Activated CD4-positive, alpha-beta T cell treated with anti-CD3 and anti-CD28 coated beads, Interleukin-2, amount 10 ng/mL, durations not matched to agents 24 days and 14 days (primary cell): Measurements from ENCODE around the gene TEX30. TPM values are rescaled to one million over a fixed set of nuclear protein-coding genes. Genes with fewer than 3 reads are reported as not detected.
A peak's percentile ranks its signal among the peaks of the same experiment; 100 is the strongest.

ENCODE experiments used
- DNase-seq: peaks from one replicate; pipeline ENCODE4 v3.0.0; 2022
- H3K27ac Mint-ChIP-seq: one replicate; pipeline ENCODE4 v1.8.0; 2022; ENCODE audit warnings: mild to moderate bottlenecking, mixed read lengths
- H3K27me3 Mint-ChIP-seq: one replicate; pipeline ENCODE4 v1.8.0; 2022; ENCODE audit warnings: mixed read lengths
- H3K36me3 Mint-ChIP-seq: one replicate; pipeline ENCODE4 v1.8.0; 2022; ENCODE audit warnings: low read depth, mild to moderate bottlenecking, mixed read lengths
- H3K4me1 Mint-ChIP-seq: one replicate; pipeline ENCODE4 v1.8.0; 2021; ENCODE audit warnings: mixed read lengths
- H3K4me3 Mint-ChIP-seq: one replicate; pipeline ENCODE4 v1.8.0; 2022; ENCODE audit warnings: mild to moderate bottlenecking, moderate library complexity, mixed read lengths
- H3K9me3 Mint-ChIP-seq: one replicate; pipeline ENCODE4 v1.8.0; 2021; ENCODE audit warnings: mixed read lengths
- intact Hi-C: fragments of 100-400 bp; cut with micrococcal nuclease; formaldehyde crosslinking; loops from one replicate; pipeline ENCODE4 v1.15.1; 2023
- total RNA-seq: library from RNA; stranded (reverse); gene quantifications from 2 replicates; pipeline ENCODE4 v1.2.3, GENCODE V29; 2022

TEX30 gene
- total RNA-seq, 1 donor from 2014 or later, result 65.6 TPM

DNA sequence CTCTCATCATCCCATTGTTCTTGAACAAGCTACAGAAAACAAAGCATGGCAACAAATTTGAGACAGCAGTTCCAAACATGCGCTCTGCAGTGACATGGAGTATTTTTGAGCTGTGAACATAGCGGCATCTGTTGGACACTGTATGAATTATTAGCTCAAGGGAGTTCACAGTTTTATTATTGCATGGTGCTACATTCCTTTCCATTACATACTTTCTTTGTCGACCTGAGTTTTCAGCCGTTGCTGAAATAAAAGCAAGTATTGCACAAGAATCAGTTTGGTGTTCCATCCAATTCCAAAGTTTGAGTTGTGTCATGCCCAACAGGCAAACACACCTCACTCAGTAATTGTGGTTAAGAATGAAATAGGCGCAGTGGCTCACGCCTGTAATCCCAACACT is 48.7 kb downstream of the TEX30 start:
- Mint-ChIP-seq H3K27me3 (peaks cover 30% of the 10 kb centered on the region), H3K27ac (no peak overlapping the region), H3K4me1 (peaks cover 3% of the 10 kb centered on the region), H3K36me3 (no peaks in the 10 kb centered on the region), H3K9me3 (no peaks in the 10 kb centered on the region), H3K4me3 (no peak overlapping the region)
- DNase-seq, result peak; percentile 65
- intact Hi-C loops, result loop anchor here (1.0 kb wide), 1 partner anchor 145 kb away; no protein-coding TSS in a partner anchor

DNA sequence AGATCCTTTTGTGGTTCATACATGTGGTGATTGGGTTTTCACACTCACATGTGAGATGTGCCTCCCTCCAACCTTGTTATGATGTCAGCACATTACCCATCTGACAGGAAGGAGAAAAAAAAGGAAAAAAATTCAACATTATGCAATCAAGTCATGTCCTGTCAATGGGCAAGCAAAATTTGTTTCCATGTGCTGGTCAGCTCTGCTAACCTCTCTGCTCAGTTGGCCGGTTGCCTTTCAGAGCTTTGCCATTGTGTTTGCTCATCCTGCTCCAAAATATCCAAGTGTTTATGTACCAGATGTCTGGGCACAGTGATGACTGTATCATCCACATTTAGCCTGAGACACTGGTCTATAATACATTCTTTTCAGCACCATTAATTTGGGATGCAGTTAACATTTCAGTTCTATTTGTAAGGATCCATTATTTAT is 51.8 kb downstream of the TEX30 start:
- Mint-ChIP-seq H3K4me3 (no peak overlapping the region), H3K27ac (no peak overlapping the region), H3K27me3 (peaks cover 24% of the 10 kb centered on the region), H3K36me3 (no peaks in the 10 kb centered on the region), H3K4me1 (no peaks in the 10 kb centered on the region), H3K9me3 (no peaks in the 10 kb centered on the region)
- DNase-seq, result no peak
- intact Hi-C loops, result no loop called here

DNA sequence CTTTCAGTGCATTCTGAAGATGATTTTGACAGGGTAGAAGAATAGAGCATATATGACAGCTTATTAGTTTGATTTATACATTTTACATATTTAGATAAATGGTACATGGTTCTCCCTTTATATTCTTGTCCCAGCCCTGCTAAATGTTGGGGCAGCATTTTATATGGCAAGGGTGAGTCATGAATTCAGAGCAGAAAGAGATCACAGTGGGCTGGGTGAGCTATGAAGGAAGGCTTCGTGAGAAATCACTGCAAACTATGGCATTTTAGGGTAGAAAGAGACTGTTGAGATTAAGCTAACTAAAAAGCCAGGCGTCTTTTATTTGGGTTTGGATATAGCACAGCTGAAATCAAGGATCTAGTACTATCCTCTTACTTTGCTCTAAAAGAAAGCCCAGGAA is 54.8 kb downstream of the TEX30 start:
- H3K27ac Mint-ChIP-seq, result no peak overlapping the region
- DNase-seq, result no peak
- no peaks in the 10 kb centered on the region for H3K4me1 Mint-ChIP-seq
- H3K27me3 Mint-ChIP-seq, result peaks cover 25% of the 10 kb centered on the region
- intact Hi-C loops, result no loop called here
- H3K36me3 Mint-ChIP-seq, result no peaks in the 10 kb centered on the region
- no peak overlapping the region for H3K4me3 Mint-ChIP-seq
- H3K9me3 Mint-ChIP-seq, result no peaks in the 10 kb centered on the region

Other genes starting within 250 kb of the TEX30 start
- 77.3 and 80.0 TPM in 2 replicates for gene TPP2, start 176.8 kb downstream of the TEX30 start, total RNA-seq
- gene METTL21C, start 78.7 kb downstream of the TEX30 start, total RNA-seq, result not detected in 2 replicates
- gene POGLUT2, start 25.2 kb upstream of the TEX30 start, total RNA-seq, result 13.2 and 15.6 TPM in 2 replicates
- gene BIVM, start 25.3 kb upstream of the TEX30 start, total RNA-seq, result 26.5 and 34.9 TPM in 2 replicates
- gene ERCC5, start 72.2 kb upstream of the TEX30 start, total RNA-seq, result 39.4 and 47.4 TPM in 2 replicates